SK-N-SH (cell line): ENCODE measurements around the gene ALDH4A1. TPM values are rescaled to one million over a fixed set of nuclear protein-coding genes. Genes with fewer than 3 reads are reported as not detected.

ENCODE experiments used
- CTCF ChIA-PET: fragments of 300-600, 350-600 bp; formaldehyde crosslinking; extraction: SDS; loops from one replicate; lab custom pipeline; 2021; lab: Yijun Ruan, JAX
- POLR2A ChIA-PET: fragments of 350-600 bp; sonication (Branson Sonifier 250); formaldehyde crosslinking; extraction: SDS; loops from one replicate; lab custom pipeline; 2020; ENCODE audit warnings: antibody characterized with exemption, inconsistent platforms; lab: Yijun Ruan, JAX
- DNase-seq: peaks from one replicate; pipeline ENCODE4 v3.0.0; 2012
- H2AFZ ChIP-seq: fragments of 200-600 bp; sonication (generic); 2 replicates; pipeline ENCODE4 v1.8.1; 2016; ENCODE audit warnings: antibody characterized with exemption, mild to moderate bottlenecking, low read depth
- H3F3A ChIP-seq: fragments of 200-600 bp; sonication (generic); replicated peaks from 2 replicates; pipeline ENCODE3; 2016; ENCODE audit warnings: antibody characterized with exemption, mild to moderate bottlenecking; ENCODE audit not compliant: insufficient read depth
- H3K27ac ChIP-seq, 2 experiments: fragments of 200-500 bp in 1 of 2; fragments of 200-600 bp in 1 of 2; sonication (Bioruptor generic) in 1 of 2; sonication (generic), shearing (Covaris generic) in 1 of 2; 2 replicates each; pipeline versions ENCODE4 v1.5.1 to v1.6.1; 2014 to 2016; ENCODE audit warnings: low read depth in 2 of 2, inconsistent platforms in 1 of 2, low read length in 1 of 2, mild to moderate bottlenecking in 1 of 2, mixed read lengths in 1 of 2
- H3K27me3 ChIP-seq: fragments of 200-600 bp; sonication (generic), shearing (Covaris generic); 2 replicates; pipeline ENCODE4 v1.6.1; 2016; ENCODE audit warnings: mixed run types; ENCODE audit not compliant: insufficient read depth
- H3K36me3 ChIP-seq, 2 experiments: fragments of 200-500 bp in 1 of 2; fragments of 200-600 bp in 1 of 2; sonication (Bioruptor generic) in 1 of 2; sonication (generic) in 1 of 2; replicated peaks in 1 of 2; 2 replicates each; pipeline versions ENCODE3 to v1.5.1; 2014 to 2016; ENCODE audit warnings: low read length in 1 of 2, mild to moderate bottlenecking in 1 of 2; ENCODE audit not compliant: insufficient read depth in 2 of 2, control insufficient read depth in 1 of 2
- H3K4me1 ChIP-seq, 2 experiments: fragments of 200-500 bp in 1 of 2; fragments of 200-600 bp in 1 of 2; sonication (Bioruptor generic) in 1 of 2; sonication (generic), shearing (Covaris generic) in 1 of 2; 2 replicates each; pipeline versions ENCODE4 v1.5.1 to v1.6.1; 2014 to 2016; ENCODE audit warnings: low read depth in 1 of 2, low read length in 1 of 2, mixed run types in 1 of 2; ENCODE audit not compliant: insufficient read depth in 2 of 2, control insufficient read depth in 1 of 2
- H3K4me2 ChIP-seq: fragments of 200-600 bp; sonication (generic), shearing (Covaris generic); 2 replicates; pipeline ENCODE4 v1.6.1; 2017; ENCODE audit warnings: mixed run types
- H3K4me3 ChIP-seq, 2 experiments: fragments of 200-500 bp in 1 of 2; fragments of 200-600 bp in 1 of 2; sonication (Bioruptor generic) in 1 of 2; sonication (generic), shearing (Covaris generic) in 1 of 2; 2 replicates each; pipeline versions ENCODE4 v1.5.1 to v1.8.1; 2014 to 2016; ENCODE audit warnings: low read depth in 2 of 2, inconsistent platforms in 1 of 2, low read length in 1 of 2, mild to moderate bottlenecking in 1 of 2, mixed read lengths in 1 of 2, moderate library complexity in 1 of 2
- H3K79me2 ChIP-seq: fragments of 200-600 bp; sonication (generic); 2 replicates; pipeline ENCODE4 v1.8.1; 2017; ENCODE audit warnings: mild to moderate bottlenecking; ENCODE audit not compliant: insufficient read depth
- H3K9ac ChIP-seq: fragments of 200-600 bp; sonication (generic); 2 replicates; pipeline ENCODE4 v1.6.1; 2017; ENCODE audit warnings: mixed run types
- H3K9me2 ChIP-seq: fragments of 200-600 bp; sonication (generic); 2 replicates; pipeline ENCODE4 v1.6.1; 2017; ENCODE audit warnings: mixed run types
- H3K9me3 ChIP-seq: fragments of 200-600 bp; sonication (generic); 2 replicates; pipeline ENCODE4 v1.6.1; 2017; ENCODE audit warnings: mixed run types, mild to moderate bottlenecking, moderate library complexity
- H4K20me1 ChIP-seq: fragments of 200-600 bp; sonication (generic); 2 replicates; pipeline ENCODE4 v1.6.1; 2017; ENCODE audit warnings: mild to moderate bottlenecking, mixed run types; ENCODE audit not compliant: insufficient read depth
- CHD2 ChIP-seq: fragments of 150-350 bp; IDR thresholded peaks from 2 replicates; pipeline ENCODE4 v1.6.1; 2018; ENCODE audit warnings: low read length; ENCODE audit not compliant: partially characterized antibody
- CTCF ChIP-seq: fragments of 200-600 bp; sonication (generic); IDR thresholded peaks from 2 replicates; pipeline ENCODE4 v1.6.1; 2017; ENCODE audit warnings: antibody characterized with exemption, mild to moderate bottlenecking, moderate library complexity
- ELF1 ChIP-seq: IDR thresholded peaks from 2 replicates; pipeline ENCODE4 v1.4.0; 2012
- EP300 ChIP-seq, 2 experiments: IDR thresholded peaks; 2 replicates each; pipeline versions ENCODE4 v1.4.0 to v1.6.1; 2012; ENCODE audit warnings: borderline replicate concordance in 1 of 2, low read depth in 1 of 2, low read length in 1 of 2
- JUND ChIP-seq: IDR thresholded peaks from 2 replicates; pipeline ENCODE4 v1.4.0; 2012
- POLR2AphosphoS5 ChIP-seq: IDR thresholded peaks from 2 replicates; pipeline ENCODE4 v1.6.1; 2012; ENCODE audit warnings: low read depth, low read length
- RAD21 ChIP-seq: IDR thresholded peaks from 2 replicates; pipeline ENCODE4 v1.6.1; 2012; ENCODE audit warnings: mild to moderate bottlenecking, low read length
- RXRA ChIP-seq: IDR thresholded peaks from 2 replicates; pipeline ENCODE4 v1.4.0; 2012; ENCODE audit warnings: low read depth, mild to moderate bottlenecking, borderline replicate concordance
- SIN3A ChIP-seq: IDR thresholded peaks from 2 replicates; pipeline ENCODE4 v1.6.1; 2012; ENCODE audit warnings: low read depth, mild to moderate bottlenecking, low read length, moderate library complexity, borderline replicate concordance
- TCF12 ChIP-seq: IDR thresholded peaks from 2 replicates; pipeline ENCODE4 v1.4.0; 2012
- USF2 ChIP-seq: fragments of 150-350 bp; IDR thresholded peaks from 2 replicates; pipeline ENCODE4 v1.6.1; 2017; ENCODE audit warnings: antibody characterized with exemption, low read length, low read depth, borderline replicate concordance
- ZBTB33 ChIP-seq: IDR thresholded peaks from 2 replicates; pipeline ENCODE4 v1.4.0; 2012; ENCODE audit warnings: low read depth, borderline replicate concordance
- whole genome bisulfite sequencing: methylation state at CpG from one replicate; pipeline ENCODE4 v1.1.6; 2017; ENCODE audit warnings: low lambda C conversion rate; 5-methylcytosine and 5-hydroxymethylcytosine counted together
- polyA plus RNA-seq, 3 experiments: library from polyadenylated mRNA; depleted of rRNA; stranded (reverse); fragments of >200 nt; gene quantifications; 2 replicates each; pipeline ENCODE4 v1.2.3, GENCODE V29; 2012

ALDH4A1 gene
- polyA plus RNA-seq, 1 of the 3 experiments (the other 2 are of a cell fraction) = 18.5 TPM

GRCh38 chr1:18921516-18922251 lies 19.3 kb upstream of the ALDH4A1 start:
- Histone ChIP-seq H3K9me3 (no peaks in the 10 kb centered on the region), H3K27ac (peak overlapping the region; percentile 31 to 88; a peak in 3 of 4 replicates), H3K4me3 (no peak overlapping the region), H3K79me2 (peaks cover 22% of the 10 kb centered on the region; the same call in 1 of the 2 replicates), H4K20me1 (no peaks in the 10 kb centered on the region), H3K9ac (peak overlapping the region; percentile 58; the same call in 1 of the 2 replicates), H3K4me2 (peak overlapping the region; percentile 74), H3K4me1 (peaks cover 28 to 38% of the 10 kb centered on the region in 2 experiments; a peak in 3 of 4 replicates), H3K36me3 (peaks cover 0 to 4% of the 10 kb centered on the region in 2 experiments), H3F3A (peaks cover 4% of the 10 kb centered on the region), H3K9me2 (no peaks in the 10 kb centered on the region), H3K27me3 (no peaks in the 10 kb centered on the region), H2AFZ (peak overlapping the region; percentile 69; the same call in 1 of the 2 replicates)
- 92% methylated on average over 16 of the region's 17 CpGs for WGBS
- ChIA-PET POLR2A (no interaction called here), CTCF (interaction anchor here (1.2 to 8.4 kb wide), 4 partner anchors 9 to 324 kb away, joined by 4 to 98 read pairs (median 13); no protein-coding TSS in a partner anchor)
- DNase-seq = no peak
- TF ChIP-seq CTCF (peak; percentile 42), SIN3A (no peak), CHD2 (no peak), ZBTB33 (no peak), TCF12 (no peak)

- Histone ChIP-seq H3K9me3 (no peaks in the 10 kb centered on the region), H3K4me2 (no peak overlapping the region), H3K9ac (no peak overlapping the region), H4K20me1 (no peaks in the 10 kb centered on the region), H3K27me3 (no peaks in the 10 kb centered on the region), H3F3A (peaks cover 4% of the 10 kb centered on the region), H3K9me2 (no peaks in the 10 kb centered on the region), H2AFZ (no peak overlapping the region), H3K4me3 (no peak overlapping the region), H3K36me3 (peaks cover 0 to 4% of the 10 kb centered on the region in 2 experiments), H3K79me2 (peaks cover 22% of the 10 kb centered on the region; the same call in 1 of the 2 replicates), H3K4me1 (peaks cover 23 to 38% of the 10 kb centered on the region in 2 experiments; a peak in 3 of 4 replicates), H3K27ac (no peak overlapping the region)
- WGBS = 98% methylated on average over 6 of the region's 7 CpGs
- TF ChIP-seq RXRA (no peak), CHD2 (no peak), ZBTB33 (no peak), RAD21 (no peak), USF2 (no peak), ELF1 (no peak), EP300 (IDR thresholded peaks at IDR 0.05; ENCODE audit: borderline replicate concordance in 1 of 2, low read depth in 1 of 2, low read length in 1 of 2) (no peak), JUND (no peak), POLR2AphosphoS5 (no peak)
- CTCF ChIA-PET = interaction anchor here (0.6 to 8.4 kb wide), 5 partner anchors 8 to 457 kb away, joined by 3 to 98 read pairs (median 10); no protein-coding TSS in a partner anchor
- DNase-seq = no peak
- POLR2A ChIA-PET = no interaction called here
Measured at GRCh38 chr1:18920931-18921330, 18.6 kb upstream of the ALDH4A1 start.
